ENCODE data around the gene CLEC12A.
"Not testable (repeated sequence)": the region's sequence is repeated elsewhere in the genome, so short reads cannot be mapped to it uniquely, and the experiment has no call there.

The CLEC12A gene

DNA sequence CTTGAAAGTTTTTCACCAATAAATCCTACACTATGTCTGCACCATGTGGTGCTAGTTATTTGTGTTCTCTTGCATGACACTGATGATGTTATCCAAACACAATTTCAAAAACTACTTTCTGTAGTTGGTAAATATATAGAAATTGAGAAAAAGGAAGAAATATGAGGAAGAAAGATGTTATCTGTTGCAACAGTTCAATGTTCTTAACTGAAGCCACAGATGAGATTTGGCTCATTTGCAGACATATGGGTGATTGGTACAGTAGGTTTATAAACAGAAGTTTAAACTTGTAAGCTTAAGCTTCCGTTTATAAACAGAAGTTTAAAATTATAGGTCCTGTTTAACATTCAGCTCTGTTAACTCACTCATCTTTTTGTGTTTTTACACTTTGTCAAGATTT, at the start of gene CLEC12A:
CLEC12A (plus strand) TSS at position 229 of the 400 bp plus-strand sequence. CDS start 188 bp downstream, outside the sequence.
- no peak for DNase-seq (ENCODE audit: low read depth in 3 of 3)

DNA sequence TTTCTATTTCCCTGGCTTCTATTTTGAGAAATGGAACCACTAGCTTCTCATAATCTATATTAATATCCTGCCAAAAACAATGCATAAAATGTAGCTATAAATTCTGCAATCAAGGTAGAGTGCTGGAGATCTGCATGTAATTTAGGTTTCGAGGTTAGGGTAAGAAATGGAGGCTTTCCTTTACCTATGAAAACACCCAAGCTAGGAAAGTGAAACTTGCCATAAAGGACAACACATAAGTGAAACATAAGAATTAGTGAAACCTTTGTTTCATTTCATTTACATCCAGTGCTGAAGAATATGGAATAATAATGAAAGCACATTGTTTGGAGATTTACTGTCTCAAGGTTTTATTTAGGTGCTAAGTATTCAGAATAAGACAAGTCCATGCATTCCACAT, 48.8 kb upstream of the CLEC12A start:
- DNase-seq (ENCODE audit: low read depth in 3 of 3) = no peak

DNA sequence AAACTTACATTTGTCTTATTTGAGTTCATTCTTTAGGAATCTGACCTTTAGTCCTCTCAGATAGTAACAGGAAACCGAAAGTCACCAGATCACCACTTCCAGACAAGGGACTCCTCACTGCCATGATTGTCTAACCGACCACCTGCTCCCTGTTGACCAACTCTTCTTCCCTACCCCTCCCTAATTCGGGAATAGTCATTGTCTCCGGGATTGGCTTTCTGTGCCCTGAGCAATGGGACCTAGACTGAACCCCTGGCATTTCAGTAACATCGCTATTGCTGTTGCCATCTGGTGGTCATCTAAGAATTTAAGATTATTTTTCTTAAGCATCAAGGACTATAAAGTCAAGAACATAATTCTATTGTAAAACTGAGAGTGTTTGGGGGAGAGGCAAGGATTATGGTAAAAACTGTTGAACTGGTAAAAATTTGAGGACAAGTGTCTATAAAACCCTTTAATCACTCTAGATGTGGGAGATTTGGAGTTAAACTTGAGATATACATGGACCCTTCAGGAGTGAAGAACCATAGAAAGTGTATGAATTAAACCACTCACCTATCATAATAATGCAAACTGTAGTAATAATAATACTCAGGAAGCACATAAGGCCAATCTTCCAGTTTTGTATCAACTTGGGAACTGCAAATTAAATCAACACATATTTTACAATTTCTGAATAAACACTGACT, 45.4 kb upstream of the CLEC12A start:
- no peak for DNase-seq (ENCODE audit: low read depth in 3 of 3)

DNA sequence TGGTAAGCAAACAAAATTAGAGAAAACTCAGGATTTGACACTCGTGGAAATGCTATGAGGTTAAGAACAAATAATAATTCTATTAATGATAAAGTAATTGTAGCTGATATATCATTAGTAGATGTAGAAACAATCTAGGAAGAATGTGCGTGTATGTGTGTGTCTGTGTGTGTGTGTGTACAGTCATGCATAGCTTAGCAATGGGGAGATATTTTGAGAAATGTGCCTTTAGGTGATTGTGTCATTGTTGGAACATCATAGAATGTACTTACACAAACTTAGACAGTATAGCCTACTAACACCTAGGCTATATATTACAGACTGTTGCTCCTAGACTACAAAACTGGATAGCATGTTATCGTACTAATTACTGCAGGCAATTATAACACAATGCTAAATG, 44.3 kb upstream of the CLEC12A start:
- DNase-seq (ENCODE audit: low read depth in 3 of 3) = no peak

DNA sequence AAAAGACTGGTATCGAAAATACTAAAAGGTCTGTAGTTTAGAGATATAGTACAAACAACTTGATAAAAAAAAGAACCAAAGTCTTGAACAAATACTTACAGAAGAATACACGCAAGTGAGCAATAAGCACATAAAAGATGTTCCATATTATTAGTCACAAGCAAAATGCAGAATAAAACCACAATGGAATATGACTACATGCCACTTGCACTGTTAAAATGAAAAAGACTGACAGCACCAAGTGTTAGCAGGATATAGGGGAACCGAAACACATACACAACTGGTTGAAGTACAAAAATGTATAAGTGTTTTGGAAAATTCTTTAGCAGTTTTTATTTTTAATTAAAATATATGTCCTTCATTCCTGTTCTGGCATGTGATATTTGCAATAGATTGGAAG, 42.6 kb upstream of the CLEC12A start:
- DNase-seq (ENCODE audit: low read depth in 3 of 3) = no peak

DNA sequence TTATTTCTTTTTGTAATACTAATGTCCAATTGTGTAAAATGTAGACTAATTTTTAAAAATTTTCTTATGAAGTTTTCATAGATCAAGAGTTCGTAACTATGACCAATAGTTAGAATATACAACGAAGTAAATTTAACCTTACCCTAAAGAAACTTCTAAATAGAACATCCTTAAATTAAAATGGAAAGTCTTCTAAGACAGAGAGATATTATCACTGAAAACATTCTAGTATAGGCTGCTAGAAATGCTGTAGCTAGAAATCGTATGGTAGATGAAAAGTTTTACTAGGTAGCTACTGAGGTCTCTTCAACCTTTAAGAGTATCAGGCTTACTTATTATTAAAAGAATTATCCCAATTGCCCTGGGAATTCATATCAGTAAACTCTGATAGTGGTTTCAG, 40.0 kb upstream of the CLEC12A start:
- no peak for DNase-seq (ENCODE audit: low read depth in 3 of 3)

DNA sequence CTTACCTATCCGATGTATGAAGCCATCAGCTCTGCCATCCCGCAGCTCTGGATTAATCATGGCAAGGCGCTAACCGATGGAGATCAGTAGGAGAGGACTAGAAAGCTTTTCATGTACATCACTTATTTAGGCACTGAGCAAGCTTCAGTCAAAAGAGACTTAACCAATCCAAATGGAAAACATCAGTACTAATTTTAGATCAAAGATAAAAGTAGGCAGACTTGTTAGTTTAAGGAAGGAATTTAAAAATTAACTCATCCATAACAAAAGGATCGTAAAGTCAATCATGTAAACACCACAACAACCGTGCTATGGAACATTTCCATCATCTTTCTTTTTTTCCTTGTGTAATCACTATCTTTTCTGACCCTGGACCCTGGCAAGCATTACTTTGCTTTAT, 38.9 kb upstream of the CLEC12A start, which contains the start of gene CLEC2A:
CLEC2A (minus strand) TSS at position 101 of the 400 bp plus-strand sequence; CDS start at position 60, 41 bp downstream.
- DNase-seq (ENCODE audit: low read depth in 3 of 3) = no peak

DNA sequence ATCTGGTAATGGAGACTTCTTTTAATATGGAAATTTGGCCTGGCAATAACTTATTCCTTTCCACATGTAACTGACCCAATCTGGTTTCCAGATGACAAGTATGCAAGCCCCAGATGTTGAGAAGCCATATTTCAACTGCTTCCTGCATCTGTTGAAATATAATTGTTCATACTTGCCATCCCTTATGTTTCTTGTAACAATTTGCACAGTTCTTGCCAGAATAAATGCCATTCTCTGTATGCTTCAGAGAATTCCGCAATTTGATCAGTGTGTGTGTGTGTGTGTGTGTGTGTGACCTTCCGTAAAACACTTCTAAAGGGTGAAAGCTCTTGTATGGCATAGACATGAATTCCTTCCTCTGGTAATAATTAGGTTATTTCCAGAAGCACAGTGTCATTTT, 37.3 kb upstream of the CLEC12A start:
- no peak for DNase-seq (ENCODE audit: low read depth in 3 of 3)

DNA sequence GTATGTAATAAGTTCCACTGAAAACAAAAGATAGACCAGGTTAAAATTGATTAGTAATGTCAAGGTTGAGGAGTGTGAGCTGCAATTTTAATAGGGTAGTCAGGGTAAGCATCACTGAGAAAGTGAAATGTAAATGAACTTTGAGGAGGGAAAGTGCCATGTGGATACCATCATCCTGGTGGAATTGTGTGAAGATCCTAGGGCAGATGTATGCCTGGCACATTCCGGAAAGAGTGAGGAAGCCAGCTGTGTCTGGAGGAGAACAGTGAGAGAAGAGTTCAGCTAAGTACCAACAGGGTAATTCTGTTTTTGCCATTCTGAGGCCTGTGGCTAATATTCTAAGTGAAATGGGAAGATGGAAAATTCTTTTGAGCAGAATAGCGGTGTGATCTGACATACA, 36.2 kb upstream of the CLEC12A start:
- DNase-seq (ENCODE audit: low read depth in 3 of 3) = no peak

DNA sequence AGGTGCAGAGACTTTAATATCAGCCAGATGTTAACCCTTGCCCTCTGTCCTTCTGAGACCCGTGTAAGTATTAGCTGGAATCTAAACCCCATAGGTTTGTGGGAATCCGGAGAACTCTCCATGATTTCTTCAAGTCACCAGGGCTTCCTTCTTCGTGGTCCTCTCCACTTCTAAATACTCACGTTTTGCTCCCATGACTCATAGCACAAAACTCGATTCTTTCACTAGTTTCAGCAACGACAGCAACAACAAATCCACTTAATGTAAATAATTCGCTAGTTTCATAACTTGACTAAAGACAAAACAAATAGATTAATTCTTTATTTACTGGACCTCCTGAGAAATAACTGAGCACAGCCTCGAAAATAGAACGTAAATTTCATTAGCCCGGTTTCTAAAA, 34.6 kb upstream of the CLEC12A start:
- no peak for DNase-seq (ENCODE audit: low read depth in 3 of 3)

DNA sequence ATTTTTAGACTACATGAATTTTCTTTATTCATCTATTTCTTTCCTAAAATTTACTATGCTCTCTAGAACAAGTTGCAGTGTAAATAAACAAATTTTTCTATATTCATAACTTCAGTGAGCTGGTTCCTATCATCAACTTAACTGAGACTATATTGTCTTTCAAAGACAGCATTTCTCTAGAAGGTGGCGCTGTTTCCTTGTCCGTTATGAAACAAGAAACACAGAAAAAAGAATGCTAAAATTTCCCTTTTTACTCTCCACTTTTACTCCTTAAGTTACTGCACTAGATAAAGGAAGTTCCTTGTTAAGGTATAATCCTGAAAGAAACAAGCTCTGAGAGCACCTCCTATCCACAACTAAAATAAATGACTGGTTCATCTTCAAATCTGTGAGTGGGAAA, 30.8 kb upstream of the CLEC12A start:
- DNase-seq (ENCODE audit: low read depth in 3 of 3) = no peak

DNA sequence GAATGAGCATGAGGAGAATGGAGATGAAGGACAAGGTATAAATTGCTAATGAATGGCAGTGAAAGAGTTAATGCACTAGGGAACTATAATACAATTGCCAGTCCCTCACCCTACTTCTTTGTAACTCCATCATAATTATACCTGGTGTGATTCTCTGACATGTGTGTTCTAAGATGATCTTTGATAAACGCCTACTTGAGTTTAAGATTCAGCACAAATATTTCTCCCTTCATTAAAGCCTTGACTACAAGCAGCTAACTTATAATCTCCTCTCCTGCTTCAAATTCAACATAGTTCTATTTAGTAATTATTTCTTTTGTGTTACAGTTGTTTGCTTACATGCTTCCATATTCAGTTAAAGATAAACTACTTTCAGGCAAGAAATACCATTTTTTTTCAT, 29.4 kb upstream of the CLEC12A start:
- DNase-seq (ENCODE audit: low read depth in 3 of 3) = no peak

DNA sequence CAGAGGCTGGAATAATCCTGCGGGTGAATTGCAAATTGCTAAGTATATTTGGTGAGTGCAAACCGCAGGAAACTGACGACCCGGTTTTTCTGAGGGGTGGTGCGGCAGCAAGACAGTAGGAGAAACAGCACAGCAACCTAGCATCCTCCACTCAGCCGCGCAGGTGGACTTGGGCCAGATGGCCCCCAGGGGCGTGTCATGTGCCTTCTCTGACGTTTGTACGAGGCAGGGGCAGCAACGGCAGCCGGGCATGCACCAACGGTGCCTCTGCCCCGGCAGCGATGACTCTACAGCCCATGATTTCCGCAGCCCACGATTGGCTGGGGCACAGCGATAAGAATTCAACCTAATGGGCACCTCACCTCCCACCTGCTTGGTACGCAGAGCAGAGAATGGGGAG, 28.0 kb upstream of the CLEC12A start:
- DNase-seq (ENCODE audit: low read depth in 3 of 3) = no peak

DNA sequence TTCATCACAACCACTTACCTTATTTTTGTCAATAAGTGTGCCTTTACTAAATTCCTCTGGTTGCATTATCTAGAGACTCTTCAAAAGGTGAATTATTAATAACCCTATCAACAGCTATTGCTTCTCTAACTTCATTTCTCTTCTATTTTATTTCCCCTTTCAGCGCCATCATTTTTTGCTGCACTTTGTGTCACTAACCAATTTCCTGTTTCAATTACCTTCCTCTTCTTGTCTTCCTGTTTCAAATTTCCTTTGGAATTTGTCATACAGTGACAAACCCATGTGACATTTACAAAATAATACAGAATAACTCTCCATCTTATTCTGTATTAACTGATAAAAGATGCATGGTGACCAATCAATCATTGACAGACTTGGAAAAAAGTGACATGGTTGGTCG, 26.8 kb upstream of the CLEC12A start:
- no peak for DNase-seq (ENCODE audit: low read depth in 3 of 3)

DNA sequence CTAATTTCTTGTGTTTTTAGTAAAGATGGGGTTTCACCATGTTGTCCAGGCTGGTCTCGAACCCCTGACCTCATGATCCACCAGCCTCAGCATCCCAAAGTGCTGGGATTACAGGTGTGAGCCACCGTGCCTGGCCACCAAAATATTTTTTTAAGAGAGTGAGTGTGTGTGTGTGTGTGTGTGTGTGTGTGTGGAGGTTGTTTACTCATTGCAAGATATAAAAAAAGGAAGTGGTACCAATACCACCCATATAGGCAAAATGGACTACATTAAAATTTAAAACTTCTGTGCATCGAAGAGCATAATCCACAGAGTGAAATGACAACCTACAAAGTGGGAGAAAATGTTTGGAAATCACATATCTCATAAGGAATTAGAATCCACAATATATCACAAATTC, 23.5 kb upstream of the CLEC12A start:
- no peak for DNase-seq (ENCODE audit: low read depth in 3 of 3)

DNA sequence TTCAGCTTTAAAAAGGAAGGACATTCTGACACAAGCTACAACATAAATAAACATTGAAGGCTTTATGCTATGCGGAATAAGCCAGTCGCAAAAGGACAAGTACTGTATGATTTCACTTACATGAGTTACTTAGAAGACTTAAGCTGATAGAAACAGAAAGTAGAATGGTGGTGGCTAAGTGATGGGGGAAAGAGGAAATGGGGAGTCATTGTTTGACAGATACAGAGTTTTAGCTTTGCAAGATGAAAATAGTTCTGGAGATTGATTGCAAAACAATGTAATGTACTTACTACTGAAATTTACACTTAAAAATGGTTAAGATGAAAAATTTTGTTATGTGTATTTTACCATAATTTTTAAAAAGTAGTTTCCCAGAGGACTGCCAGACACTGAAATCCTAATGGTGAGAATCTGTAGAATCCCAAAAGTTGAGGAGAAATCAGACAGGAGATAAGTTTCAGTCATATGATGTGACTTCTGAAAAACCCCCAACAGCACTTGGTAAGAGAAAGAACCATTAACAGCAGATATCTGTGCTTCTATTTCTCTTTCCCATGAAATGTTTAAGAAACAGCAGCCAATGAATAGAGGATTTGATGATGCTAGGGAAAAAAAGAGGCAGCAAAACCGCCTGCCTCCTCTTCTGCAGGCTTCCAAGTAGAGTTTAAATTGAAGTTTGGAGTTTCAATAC, 22.5 kb upstream of the CLEC12A start:
- DNase-seq (ENCODE audit: low read depth in 3 of 3) = no peak

DNA sequence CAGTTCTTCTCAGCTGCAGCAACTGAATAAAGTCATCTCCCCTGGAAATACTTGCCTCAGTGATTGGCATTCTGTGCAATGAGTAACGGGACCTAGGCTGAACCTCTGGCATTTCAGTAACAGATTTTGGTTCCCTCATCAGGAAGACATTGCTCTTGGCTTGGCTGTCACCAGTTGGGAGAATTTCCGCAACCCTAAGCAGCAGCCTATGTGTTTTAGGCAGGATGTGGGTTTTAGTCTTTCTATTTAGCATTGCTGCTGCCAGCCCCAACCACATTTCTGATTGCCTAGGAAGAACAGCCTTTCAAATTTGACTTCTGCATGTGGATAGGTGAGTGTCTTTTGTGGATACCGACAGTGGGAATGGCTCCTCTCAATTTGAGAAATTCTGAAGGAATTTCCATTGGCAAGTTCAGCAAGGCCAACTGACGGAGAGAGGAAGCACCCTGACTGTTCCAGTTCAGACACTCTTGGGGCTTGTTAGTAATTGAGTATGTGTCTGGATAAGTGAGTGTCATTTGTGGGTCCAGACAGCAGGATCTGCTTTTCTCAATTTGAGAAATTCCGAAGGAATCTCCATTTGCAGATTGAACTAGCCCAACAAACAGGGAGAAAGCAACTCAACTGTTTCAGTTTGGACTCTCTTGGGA, 20.1 kb upstream of the CLEC12A start:
- no peak for DNase-seq (ENCODE audit: low read depth in 3 of 3)

DNA sequence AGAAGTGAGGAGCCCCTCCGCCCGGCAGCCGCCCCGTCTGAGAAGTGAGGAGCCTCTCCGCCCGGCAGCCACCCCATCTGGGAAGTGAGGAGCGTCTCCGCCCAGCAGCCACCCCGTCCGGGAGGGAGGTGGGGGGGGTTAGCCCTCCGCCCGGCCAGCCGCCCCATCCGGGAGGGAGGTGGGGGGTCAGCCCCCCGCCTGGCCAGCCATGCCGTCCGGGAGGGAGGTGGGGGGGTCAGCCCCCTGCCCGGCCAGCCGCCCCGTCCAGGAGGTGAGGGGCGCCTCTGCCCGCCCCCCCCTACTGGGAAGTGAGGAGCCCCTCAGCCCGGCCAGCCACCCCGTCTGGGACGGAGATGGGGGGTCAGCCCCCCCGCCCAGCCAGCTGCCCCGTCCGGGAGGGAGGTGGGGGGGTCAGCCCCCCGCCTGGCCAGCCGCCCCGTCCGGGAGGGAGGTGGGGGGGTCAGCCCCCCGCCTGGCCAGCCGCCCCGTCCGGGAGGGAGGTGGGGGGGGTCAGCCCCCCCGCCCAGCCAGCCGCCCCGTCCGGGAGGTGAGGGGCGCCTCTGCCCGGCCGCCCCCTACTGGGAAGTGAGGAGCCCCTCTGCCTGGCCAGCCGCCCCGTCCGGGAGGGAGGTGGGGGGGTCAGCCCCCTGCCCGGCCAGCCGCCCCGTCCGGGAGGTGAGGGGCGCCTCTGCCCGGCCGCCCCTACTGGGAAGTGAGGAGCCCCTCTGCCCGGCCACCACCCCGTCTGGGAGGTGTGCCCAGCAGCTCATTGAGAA, 18.1 kb upstream of the CLEC12A start:
- DNase-seq (ENCODE audit: low read depth in 3 of 3) = not testable (repeated sequence)

DNA sequence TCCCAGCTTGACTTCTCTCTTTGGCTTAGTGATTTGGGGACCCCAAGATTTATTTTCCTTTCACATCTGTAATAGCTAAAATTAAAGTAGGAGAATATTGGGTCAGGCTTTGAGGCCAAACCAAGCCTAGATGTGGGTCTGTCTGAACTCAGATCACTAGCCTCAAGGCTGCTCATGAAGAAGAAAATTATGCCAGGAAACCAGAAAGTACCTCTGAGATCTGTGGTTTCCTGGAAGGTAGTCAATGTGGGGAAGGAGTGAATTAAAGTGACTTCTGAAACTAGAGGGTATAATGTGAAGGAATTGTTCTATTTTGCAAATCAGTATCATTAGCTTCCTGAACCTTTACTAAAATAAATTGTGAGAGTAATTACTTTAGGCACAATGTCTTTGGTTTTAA, 13.4 kb upstream of the CLEC12A start:
- no peak for DNase-seq (ENCODE audit: low read depth in 3 of 3)

DNA sequence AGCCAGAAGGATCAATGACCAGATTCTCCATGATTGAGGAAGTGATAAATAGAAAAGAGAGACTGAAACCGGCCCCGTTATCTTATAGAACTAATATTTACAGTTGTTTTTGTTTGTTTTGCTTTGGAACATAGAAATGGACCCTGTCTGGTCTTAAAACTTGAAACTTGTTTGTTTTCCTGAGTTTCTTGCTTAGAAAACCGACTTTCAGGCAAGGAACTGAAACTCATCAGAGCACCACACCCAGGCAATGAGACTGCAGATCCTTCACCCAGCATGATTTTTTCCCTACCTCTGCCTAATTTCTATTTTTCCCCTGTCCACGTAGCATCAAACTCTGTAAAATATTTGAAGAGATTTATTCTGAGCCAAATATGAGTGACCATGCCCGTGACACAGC, 10.6 kb upstream of the CLEC12A start:
- no peak for DNase-seq (ENCODE audit: low read depth in 3 of 3)

DNA sequence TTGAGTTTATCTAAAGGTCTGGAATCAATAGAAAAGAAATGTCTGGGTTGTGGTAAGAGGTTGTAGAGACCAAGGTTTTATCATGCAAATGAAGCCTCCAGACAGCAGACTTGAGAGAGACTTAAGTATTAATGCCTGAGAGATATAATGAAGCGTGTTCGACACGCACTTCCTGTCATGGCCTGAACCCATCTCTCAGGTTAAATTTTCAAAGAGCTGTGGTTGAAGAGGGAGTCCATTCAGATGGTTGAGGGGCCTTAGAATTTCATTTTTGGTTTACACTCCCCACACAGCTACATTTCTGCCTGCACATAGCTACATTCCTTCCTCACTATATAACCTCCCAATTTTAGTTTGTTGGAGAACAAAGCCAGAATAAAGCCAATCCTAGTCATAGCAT, 10.1 kb upstream of the CLEC12A start:
- no peak for DNase-seq (ENCODE audit: low read depth in 3 of 3)

DNA sequence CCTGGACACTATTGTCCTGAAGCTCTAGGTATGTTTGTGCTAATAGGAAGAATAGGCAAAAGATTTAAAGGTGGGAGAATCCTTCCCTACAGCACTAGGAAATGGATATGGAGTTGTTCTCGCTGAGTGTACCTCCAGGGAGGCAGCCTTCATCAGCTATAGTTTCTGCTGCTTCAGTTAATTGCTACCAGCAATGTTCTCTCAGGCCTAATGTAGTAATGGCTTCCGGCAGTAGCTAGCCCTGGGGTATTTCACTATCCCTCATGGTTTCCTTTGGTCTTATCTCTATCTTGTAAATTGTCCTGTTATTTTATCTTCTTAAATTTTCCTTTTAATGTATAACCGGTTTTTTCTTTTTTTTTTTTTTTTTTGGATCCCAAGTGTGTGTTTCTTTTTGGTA, 9.3 kb upstream of the CLEC12A start:
- DNase-seq (ENCODE audit: low read depth in 3 of 3) = no peak
